Keratinocyte (primary cell): ENCODE results near the gene MAP6D1. TPM values are rescaled to one million over a fixed set of nuclear protein-coding genes. Genes with fewer than 3 reads are reported as not detected.

ENCODE experiments used
- DNase-seq: peaks from one replicate; pipeline ENCODE4 v3.0.0-alpha.2; 2011; ENCODE audit warnings: low read depth, missing footprints, low spot score
- FAIRE-seq: peaks from 2 replicates; lab custom pipeline; 2011; peaks lifted over from hg19 to GRCh38; lab: Jason Lieb, UNC
- H2AFZ ChIP-seq: 2 replicates; pipeline ENCODE4 v1.6.0; 2012; ENCODE audit warnings: low read length, control low read depth, inconsistent platforms; ENCODE audit not compliant: control insufficient read depth
- H3K27ac ChIP-seq: 2 replicates; pipeline ENCODE4 v1.5.1; 2011; ENCODE audit warnings: low read length; ENCODE audit not compliant: control insufficient read depth, insufficient read depth
- H3K27me3 ChIP-seq: 3 replicates; pipeline ENCODE4 v1.6.0; 2011; ENCODE audit warnings: low read length; ENCODE audit not compliant: control insufficient read depth, insufficient read depth; ENCODE audit errors: extremely low read depth
- H3K36me3 ChIP-seq, 2 experiments: 2 replicates in 1 of 2; 3 replicates in 1 of 2; pipeline ENCODE4 v1.5.1; 2011; ENCODE audit warnings: low read length in 2 of 2, mild to moderate bottlenecking in 1 of 2; ENCODE audit not compliant: control insufficient read depth in 2 of 2, insufficient read depth in 2 of 2; ENCODE audit errors: extremely low read depth in 1 of 2
- H3K4me1 ChIP-seq: 3 replicates; pipeline ENCODE4 v1.5.1; 2011; ENCODE audit warnings: low read length; ENCODE audit not compliant: control insufficient read depth, insufficient read depth; ENCODE audit errors: extremely low read depth
- H3K4me2 ChIP-seq: 3 replicates; pipeline ENCODE4 v1.6.0; 2011; ENCODE audit warnings: low read depth, low read length; ENCODE audit not compliant: control insufficient read depth, insufficient read depth; ENCODE audit errors: extremely low read depth
- H3K4me3 ChIP-seq, 3 experiments: fragments of 200-600 bp in 1 of 3; sonication (generic) in 1 of 3; 2 replicates in 2 of 3; 3 replicates in 1 of 3; pipeline ENCODE4 v1.5.1; 2011 to 2016; ENCODE audit warnings: low read length in 3 of 3, mild to moderate bottlenecking in 3 of 3, control low read depth in 2 of 3, inconsistent platforms in 1 of 3, low read depth in 1 of 3, mixed read lengths in 1 of 3, mixed run types in 1 of 3, moderate library complexity in 1 of 3; ENCODE audit not compliant: control insufficient read depth in 2 of 3, insufficient read depth in 2 of 3; ENCODE audit errors: extremely low read depth in 1 of 3
- H3K79me2 ChIP-seq: 2 replicates; pipeline ENCODE4 v1.6.0; 2012; ENCODE audit warnings: low read length; ENCODE audit not compliant: control insufficient read depth, insufficient read depth
- H3K9ac ChIP-seq: 3 replicates; pipeline ENCODE4 v1.6.0; 2011; ENCODE audit warnings: low read length; ENCODE audit not compliant: control insufficient read depth, insufficient read depth; ENCODE audit errors: extremely low read depth
- H3K9me1 ChIP-seq: 3 replicates; pipeline ENCODE4 v1.6.0; 2011; ENCODE audit warnings: low read length; ENCODE audit not compliant: control insufficient read depth, insufficient read depth; ENCODE audit errors: extremely low read depth
- H3K9me3 ChIP-seq: 2 replicates; pipeline ENCODE4 v1.5.1; 2012; ENCODE audit warnings: low read depth, low read length; ENCODE audit not compliant: control insufficient read depth
- H4K20me1 ChIP-seq: 3 replicates; pipeline ENCODE4 v1.6.0; 2011; ENCODE audit warnings: low read length; ENCODE audit not compliant: control insufficient read depth, insufficient read depth; ENCODE audit errors: extremely low read depth
- CTCF ChIP-seq, 3 experiments: IDR thresholded peaks in 1 of 3; conservative IDR thresholded peaks in 1 of 3; optimal IDR thresholded peaks in 1 of 3; 2 replicates in 2 of 3; 3 replicates in 1 of 3; pipeline versions ENCODE3 to v1.5.1; 2011; ENCODE audit warnings: low read length in 3 of 3, mild to moderate bottlenecking in 3 of 3, moderate library complexity in 2 of 3, control low read depth in 1 of 3, inconsistent platforms in 1 of 3; ENCODE audit not compliant: insufficient read depth in 2 of 3; ENCODE audit errors: extremely low read depth in 1 of 3
- EZH2 ChIP-seq: IDR thresholded peaks from one replicate; pipeline ENCODE4 v1.6.1; 2012; ENCODE audit warnings: inconsistent platforms, mild to moderate bottlenecking, low read length, moderate library complexity
- dilution Hi-C: fragments of 300-500 bp; cut with MboI; formaldehyde crosslinking; loops from one replicate; pipeline ENCODE4 v1.7.0; 2020; ENCODE audit warnings: low sequenced_read_pairs; ENCODE audit not compliant: extremely low pct_ligation_motif_present
- polyA plus RNA-seq, 5 experiments: library from polyadenylated mRNA; depleted of rRNA in 3 of 5; stranded (reverse) in 3 of 5; stranded (forward) in 1 of 5; unstranded in 1 of 5; fragments of >200 nt; gene quantifications; 1 replicate in 1 of 5; 2 replicates in 3 of 5; 3 replicates in 1 of 5; pipeline versions ENCODE4 v1.2.1 to v1.2.3, GENCODE V29; 2011 to 2012; ENCODE audit warnings: missing spikeins in 2 of 5, low read depth in 1 of 5, low replicate concordance in 1 of 5

The MAP6D1 gene
- polyA plus RNA-seq, 1 donor (not counting 4 experiments of a cell fraction or from before 2014, with no cell fraction given), result 1.4 TPM

- Histone ChIP-seq H3K27me3 (no peaks in the 10 kb centered on the region), H3K9me3 (no peaks in the 10 kb centered on the region), H3K4me1 (peaks cover 16% of the 10 kb centered on the region), H2AFZ (no peak overlapping the region), H3K79me2 (no peaks in the 10 kb centered on the region), H3K9ac (no peak overlapping the region), H3K27ac (no peak overlapping the region), H4K20me1 (no peaks in the 10 kb centered on the region), H3K36me3 (peaks cover 16 to 23% of the 10 kb centered on the region in 2 experiments), H3K4me3 (no peak overlapping the region), H3K4me2 (no peak overlapping the region), H3K9me1 (no peaks in the 10 kb centered on the region)
- TF ChIP-seq EZH2 (no peak), CTCF (optimal IDR thresholded peaks at IDR 0.05 in 1 of 3, IDR thresholded peaks at IDR 0.05 in 1 of 3, conservative IDR thresholded peaks at IDR 0.05 in 1 of 3; ENCODE audit: extremely low read depth in 1 of 3, insufficient read depth in 2 of 3, low read length in 3 of 3) (no peak)
- FAIRE-seq, result no peak
- no peak for DNase-seq
- dilution Hi-C loops, result no loop called here
These were observed 11.1 kb downstream of the MAP6D1 start for GRCh38 chr3:183814240-183814639.

GRCh38 chr3:183812761-183813445 lies 12.5 kb downstream of the MAP6D1 start:
- peak overlapping the region; percentile 37 for H3K4me2 ChIP-seq
- H2AFZ ChIP-seq, result peak overlapping the region; percentile 36
- no peaks in the 10 kb centered on the region for H3K9me3 ChIP-seq
- no peaks in the 10 kb centered on the region for H3K9me1 ChIP-seq
- dilution Hi-C loops, result no loop called here
- H3K27me3 ChIP-seq, result no peaks in the 10 kb centered on the region
- H4K20me1 ChIP-seq, result no peaks in the 10 kb centered on the region
- peaks cover 16% of the 10 kb centered on the region for H3K4me1 ChIP-seq
- TF ChIP-seq CTCF (optimal IDR thresholded peaks at IDR 0.05 in 1 of 3, IDR thresholded peaks at IDR 0.05 in 1 of 3, conservative IDR thresholded peaks at IDR 0.05 in 1 of 3; ENCODE audit: extremely low read depth in 1 of 3, insufficient read depth in 2 of 3, low read length in 3 of 3), result no peak
- TF ChIP-seq EZH2, result no peak
- H3K79me2 ChIP-seq, result no peaks in the 10 kb centered on the region
- peaks cover 24 to 31% of the 10 kb centered on the region in 2 experiments for H3K36me3 ChIP-seq
- peak; percentile 42 for DNase-seq
- H3K27ac ChIP-seq, result peak overlapping the region; percentile 31
- H3K9ac ChIP-seq, result peak overlapping the region; percentile 6
- peak; percentile 88 for FAIRE-seq
- H3K4me3 ChIP-seq, result no peak overlapping the region
